Measurements from ENCODE around the gene TTLL10. TPM values are rescaled to one million over a fixed set of nuclear protein-coding genes. Genes with fewer than 3 reads are reported as not detected.
"Not testable (repeated sequence)": the region's sequence is repeated elsewhere in the genome, so short reads cannot be mapped to it uniquely, and the experiment has no call there.

TTLL10 gene
- total RNA-seq, 4 donors from 2014 or later = not detected

- no peak for TF ChIP-seq POLR2A (IDR thresholded peaks at IDR 0.05)
- TF ChIP-seq, protein P1, sequence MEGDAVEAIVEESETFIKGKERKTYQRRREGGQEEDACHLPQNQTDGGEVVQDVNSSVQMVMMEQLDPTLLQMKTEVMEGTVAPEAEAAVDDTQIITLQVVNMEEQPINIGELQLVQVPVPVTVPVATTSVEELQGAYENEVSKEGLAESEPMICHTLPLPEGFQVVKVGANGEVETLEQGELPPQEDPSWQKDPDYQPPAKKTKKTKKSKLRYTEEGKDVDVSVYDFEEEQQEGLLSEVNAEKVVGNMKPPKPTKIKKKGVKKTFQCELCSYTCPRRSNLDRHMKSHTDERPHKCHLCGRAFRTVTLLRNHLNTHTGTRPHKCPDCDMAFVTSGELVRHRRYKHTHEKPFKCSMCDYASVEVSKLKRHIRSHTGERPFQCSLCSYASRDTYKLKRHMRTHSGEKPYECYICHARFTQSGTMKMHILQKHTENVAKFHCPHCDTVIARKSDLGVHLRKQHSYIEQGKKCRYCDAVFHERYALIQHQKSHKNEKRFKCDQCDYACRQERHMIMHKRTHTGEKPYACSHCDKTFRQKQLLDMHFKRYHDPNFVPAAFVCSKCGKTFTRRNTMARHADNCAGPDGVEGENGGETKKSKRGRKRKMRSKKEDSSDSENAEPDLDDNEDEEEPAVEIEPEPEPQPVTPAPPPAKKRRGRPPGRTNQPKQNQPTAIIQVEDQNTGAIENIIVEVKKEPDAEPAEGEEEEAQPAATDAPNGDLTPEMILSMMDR (IDR thresholded peaks at IDR 0.05) = no peak
- H3K4me3 ChIP-seq (ENCODE audit: low read depth, poor library complexity, severe bottlenecking) = no peak overlapping the region
- intact Hi-C loops (cut with DNase I; ENCODE audit: low total_unique reads) = no loop called here
- DNase-seq (ENCODE audit: low spot score in 2 of 2) = no peak
- WGBS, 2 donors = 41 to 54% methylated on average over 13 to 18 of the region's 18 CpGs
These were observed 33.0 kb upstream of the TTLL10 start for GRCh38 chr1:1140673-1141072.

DNA sequence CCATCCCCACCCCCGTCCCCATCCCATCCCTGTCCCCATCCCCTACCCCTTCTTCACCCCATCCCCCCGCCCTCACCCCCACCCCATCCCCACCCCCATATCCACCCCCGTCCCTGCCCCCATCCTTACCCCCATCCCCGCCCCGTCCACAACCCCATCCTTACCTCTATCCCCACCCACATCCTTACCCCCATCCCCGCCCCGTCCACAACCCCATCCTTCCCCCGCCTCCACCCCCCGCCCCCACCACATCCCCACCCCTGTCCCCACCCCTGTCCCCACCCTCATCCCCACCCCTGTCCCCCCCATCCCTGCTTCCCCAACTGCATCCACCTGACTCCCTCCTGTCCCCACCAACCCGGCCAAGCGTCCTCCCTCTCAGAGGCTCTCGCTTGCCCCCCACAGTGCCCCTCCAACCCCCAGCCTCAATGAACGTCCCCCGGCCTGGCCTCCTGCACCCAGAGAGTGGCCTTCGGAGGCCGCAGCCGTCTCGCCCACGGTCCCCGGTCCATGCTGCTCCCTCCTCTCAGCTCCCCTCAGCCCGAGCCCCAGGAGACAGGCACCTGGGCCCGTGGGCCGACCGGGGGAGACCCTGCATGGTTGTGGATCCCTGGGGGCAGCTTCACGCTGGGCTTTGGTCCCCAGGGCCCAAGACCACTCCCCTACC, 32.3 kb upstream of the TTLL10 start:
- no peak overlapping the region for H3K4me3 ChIP-seq (ENCODE audit: low read depth, poor library complexity, severe bottlenecking)
- WGBS, 2 donors = 72 to 80% methylated on average over 13 of the region's 25 CpGs
- no peak for DNase-seq (ENCODE audit: low spot score in 2 of 2)
- intact Hi-C loops (cut with DNase I; ENCODE audit: low total_unique reads) = no loop called here
- no peak for TF ChIP-seq POLR2A (IDR thresholded peaks at IDR 0.05)
- TF ChIP-seq, protein P1 (IDR thresholded peaks at IDR 0.05) = no peak

- H3K4me3 ChIP-seq (ENCODE audit: low read depth, poor library complexity, severe bottlenecking) = no peak overlapping the region
- 71 to 72% methylated on average over 13 to 15 of the region's 15 CpGs for WGBS, 2 donors
- intact Hi-C loops (cut with DNase I; ENCODE audit: low total_unique reads) = no loop called here
- DNase-seq (ENCODE audit: low spot score in 2 of 2) = no peak
- no peak for TF ChIP-seq POLR2A (IDR thresholded peaks at IDR 0.05)
- TF ChIP-seq, protein P1 (IDR thresholded peaks at IDR 0.05) = no peak
These were observed 31.8 kb upstream of the TTLL10 start for GRCh38 chr1:1141911-1142250.

GRCh38 chr1:1142352-1142751, 31.3 kb upstream of the TTLL10 start:
- DNase-seq (ENCODE audit: low spot score in 2 of 2); H3K4me3 ChIP-seq (ENCODE audit: low read depth, poor library complexity, severe bottlenecking); intact Hi-C loops (cut with DNase I; ENCODE audit: low total_unique reads): not testable (repeated sequence)
- 65 to 73% methylated on average over 15 of the region's 15 CpGs for WGBS, 2 donors

DNA sequence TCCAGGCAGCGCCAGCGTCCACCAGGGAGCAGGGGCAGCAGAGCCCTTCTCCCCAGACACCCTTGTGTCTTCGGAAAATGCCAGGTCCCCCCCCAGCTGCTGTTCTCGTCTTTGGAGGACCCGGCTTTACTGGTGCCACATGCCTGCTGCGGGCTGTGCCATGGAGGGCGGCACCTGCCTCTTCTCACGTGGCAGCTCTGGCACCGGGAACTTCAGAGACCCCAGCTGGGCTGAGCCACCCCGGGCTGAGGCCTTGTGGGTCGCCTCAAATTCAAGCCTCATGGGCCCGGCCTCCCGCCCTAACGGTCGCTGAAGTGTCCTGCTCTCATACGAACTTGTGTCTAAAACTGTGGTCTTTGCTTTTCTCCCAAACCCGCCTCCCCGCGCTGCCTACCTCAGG, 30.8 kb upstream of the TTLL10 start:
- H3K4me3 ChIP-seq (ENCODE audit: low read depth, poor library complexity, severe bottlenecking) = no peak overlapping the region
- WGBS, 2 donors = 81 to 86% methylated on average over 19 of the region's 19 CpGs
- intact Hi-C loops (cut with DNase I; ENCODE audit: low total_unique reads) = no loop called here
- no peak for DNase-seq (ENCODE audit: low spot score in 2 of 2)
- no peak for TF ChIP-seq POLR2A (IDR thresholded peaks at IDR 0.05)
- TF ChIP-seq, protein P1 (IDR thresholded peaks at IDR 0.05) = no peak

DNA sequence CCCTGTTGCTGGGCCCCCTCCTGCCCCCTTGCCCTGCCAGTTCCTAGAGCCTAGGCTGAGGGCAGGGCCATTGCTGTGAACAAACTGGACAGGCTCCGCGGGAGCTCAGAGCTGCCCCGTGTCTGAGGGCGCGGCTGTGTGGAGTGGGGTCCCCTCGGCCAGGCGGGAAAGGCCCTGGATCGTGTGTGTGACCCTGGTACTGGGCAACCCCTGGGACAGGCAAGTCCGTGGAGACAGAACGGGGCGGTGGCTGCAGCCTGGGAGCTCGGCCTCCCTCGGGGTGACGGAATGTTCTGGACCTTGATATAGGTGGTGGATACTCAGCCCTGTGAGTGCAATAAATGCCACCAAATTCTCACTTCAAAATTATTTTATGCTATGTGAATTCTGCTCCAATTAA, 30.0 kb upstream of the TTLL10 start:
- H3K4me3 ChIP-seq (ENCODE audit: low read depth, poor library complexity, severe bottlenecking) = no peak overlapping the region
- no peak for DNase-seq (ENCODE audit: low spot score in 2 of 2)
- 66 to 67% methylated on average over 12 to 14 of the region's 14 CpGs for WGBS, 2 donors
- TF ChIP-seq, protein P1 (IDR thresholded peaks at IDR 0.05) = no peak
- TF ChIP-seq POLR2A (IDR thresholded peaks at IDR 0.05) = no peak
- intact Hi-C loops (cut with DNase I; ENCODE audit: low total_unique reads) = no loop called here
